H7 (cell line): ENCODE data around the gene CFAP74. TPM values are rescaled to one million over a fixed set of nuclear protein-coding genes. Genes with fewer than 3 reads are reported as not detected.
A peak's percentile ranks its signal among the peaks of the same experiment; 100 is the strongest.

Source experiments
- DNase-seq: peaks from one replicate; pipeline ENCODE4 v3.0.0; 2012
- H3K27me3 ChIP-seq: 2 replicates; pipeline ENCODE4 v1.6.0; 2011; ENCODE audit warnings: mild to moderate bottlenecking, low read length; ENCODE audit not compliant: control insufficient read depth, insufficient read depth
- H3K36me3 ChIP-seq: replicated peaks from 2 replicates; pipeline ENCODE4 v1.5.1; 2011; ENCODE audit warnings: low read length; ENCODE audit not compliant: control insufficient read depth, insufficient read depth
- H3K4me3 ChIP-seq: 2 replicates; pipeline ENCODE4 v1.5.1; 2011; ENCODE audit warnings: low read depth, mild to moderate bottlenecking, control low read depth, low read length, moderate library complexity; ENCODE audit not compliant: insufficient read depth
- total RNA-seq: library from RNA; depleted of rRNA; stranded (reverse); fragments of >200 nt; shearing (Covaris generic); gene quantifications from 2 replicates; pipeline ENCODE4 v1.2.3, GENCODE V29; 2014

Gene CFAP74
- total RNA-seq, 1 experiment from 2014 or later: not detected

DNA sequence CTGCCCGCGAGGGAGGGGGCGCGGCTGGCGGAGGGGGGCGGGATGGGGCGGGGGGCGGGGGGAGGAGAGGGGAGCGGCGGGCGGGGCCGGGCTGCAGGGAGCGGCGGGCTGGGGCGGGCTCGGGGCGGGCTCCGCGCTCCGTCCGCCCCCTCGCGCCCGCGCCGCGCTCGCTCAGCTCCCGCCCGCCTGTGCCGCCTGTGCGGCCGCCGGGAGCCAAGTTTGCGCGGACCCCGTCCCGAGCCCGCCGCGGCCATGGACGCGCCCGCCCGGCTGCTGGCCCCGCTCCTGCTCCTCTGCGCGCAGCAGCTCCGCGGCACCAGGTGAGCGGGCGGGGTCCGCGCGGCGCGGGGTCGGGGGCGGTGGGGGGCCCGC, 15.6 kb upstream of the CFAP74 start, which contains the start of gene GABRD:
Gene GABRD, plus strand, starts transcription at position 174 of the 372 bp plus-strand sequence. Its CDS starts 79 bp downstream, at position 253.
- DNase-seq: peak; percentile 98
- Histone ChIP-seq H3K27me3 (peaks cover 22% of the 10 kb centered on the region), H3K36me3 (no peaks in the 10 kb centered on the region), H3K4me3 (peak within 1 kb of the TSS; percentile 55)

DNA sequence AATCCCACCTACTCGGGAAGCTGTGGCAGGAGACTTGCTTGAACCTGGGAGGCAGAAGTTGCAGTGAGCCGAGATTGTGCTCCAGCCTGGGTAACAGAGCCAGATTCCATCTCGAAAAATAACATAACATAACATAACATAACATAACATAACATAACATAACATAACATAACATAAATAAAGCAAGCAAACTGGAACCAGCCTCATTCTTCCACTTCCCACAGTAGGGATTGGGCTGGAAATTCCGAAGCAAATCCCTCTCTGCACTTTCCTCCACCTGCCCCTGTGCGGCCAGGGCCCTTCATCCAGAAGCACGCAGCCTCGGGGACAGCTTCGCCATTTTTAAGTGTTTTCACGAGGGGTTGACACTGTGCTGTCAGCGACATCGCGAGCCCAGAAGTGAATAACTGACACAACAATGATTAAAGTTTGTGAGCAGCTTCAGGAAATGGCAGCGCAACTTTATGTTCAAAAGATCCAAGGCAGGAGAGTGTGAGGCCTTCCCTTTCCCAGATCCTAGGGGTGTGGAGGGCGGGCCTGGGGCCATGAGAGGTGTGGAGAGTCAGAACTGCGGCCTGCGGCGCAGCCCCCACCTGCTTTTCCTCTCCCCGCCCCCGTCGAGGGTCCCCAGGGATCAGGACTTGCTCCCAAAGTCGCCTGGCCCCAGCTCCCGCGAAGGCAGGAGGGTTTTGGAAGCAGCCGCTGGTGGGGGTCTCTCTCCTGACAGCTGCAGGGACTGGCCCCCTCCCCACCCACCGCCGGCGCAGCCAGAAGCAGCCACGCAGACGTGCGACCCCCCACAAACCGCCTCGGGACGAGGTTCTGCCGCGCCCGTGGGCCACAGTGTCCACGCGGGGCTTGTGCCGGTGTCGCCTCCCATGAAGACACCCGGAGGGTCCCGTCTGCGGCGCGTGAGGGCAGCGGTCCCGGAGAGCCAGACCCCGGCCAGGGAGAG, 14.9 kb upstream of the CFAP74 start:
- no peaks in the 10 kb centered on the region for H3K36me3 ChIP-seq
- peak; percentile 85 for DNase-seq
- H3K4me3 ChIP-seq: peak overlapping the region; percentile 55
- H3K27me3 ChIP-seq: peaks cover 22% of the 10 kb centered on the region

DNA sequence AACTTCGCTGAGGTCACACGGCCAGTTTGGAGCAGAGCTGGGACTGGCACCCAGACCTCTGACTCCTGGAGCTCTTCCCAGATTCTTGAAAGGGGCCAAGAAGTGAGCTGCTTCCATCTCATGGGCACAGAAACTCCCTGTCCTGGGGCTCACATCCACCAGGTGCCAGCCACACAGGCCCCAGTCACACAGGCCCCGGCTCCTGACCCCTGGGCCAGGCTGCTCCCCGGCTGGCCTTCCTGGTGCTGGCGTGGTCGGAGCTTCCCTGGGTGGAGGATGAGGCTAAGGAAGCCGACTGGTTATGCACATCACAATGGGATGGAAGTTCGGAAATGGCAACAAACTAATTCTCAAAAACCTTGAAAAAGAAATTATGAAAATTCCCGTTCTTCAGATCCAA, 12.5 kb upstream of the CFAP74 start:
- peak; percentile 36 for DNase-seq
- Histone ChIP-seq H3K27me3 (peaks cover 20% of the 10 kb centered on the region), H3K36me3 (no peaks in the 10 kb centered on the region), H3K4me3 (no peak overlapping the region)

DNA sequence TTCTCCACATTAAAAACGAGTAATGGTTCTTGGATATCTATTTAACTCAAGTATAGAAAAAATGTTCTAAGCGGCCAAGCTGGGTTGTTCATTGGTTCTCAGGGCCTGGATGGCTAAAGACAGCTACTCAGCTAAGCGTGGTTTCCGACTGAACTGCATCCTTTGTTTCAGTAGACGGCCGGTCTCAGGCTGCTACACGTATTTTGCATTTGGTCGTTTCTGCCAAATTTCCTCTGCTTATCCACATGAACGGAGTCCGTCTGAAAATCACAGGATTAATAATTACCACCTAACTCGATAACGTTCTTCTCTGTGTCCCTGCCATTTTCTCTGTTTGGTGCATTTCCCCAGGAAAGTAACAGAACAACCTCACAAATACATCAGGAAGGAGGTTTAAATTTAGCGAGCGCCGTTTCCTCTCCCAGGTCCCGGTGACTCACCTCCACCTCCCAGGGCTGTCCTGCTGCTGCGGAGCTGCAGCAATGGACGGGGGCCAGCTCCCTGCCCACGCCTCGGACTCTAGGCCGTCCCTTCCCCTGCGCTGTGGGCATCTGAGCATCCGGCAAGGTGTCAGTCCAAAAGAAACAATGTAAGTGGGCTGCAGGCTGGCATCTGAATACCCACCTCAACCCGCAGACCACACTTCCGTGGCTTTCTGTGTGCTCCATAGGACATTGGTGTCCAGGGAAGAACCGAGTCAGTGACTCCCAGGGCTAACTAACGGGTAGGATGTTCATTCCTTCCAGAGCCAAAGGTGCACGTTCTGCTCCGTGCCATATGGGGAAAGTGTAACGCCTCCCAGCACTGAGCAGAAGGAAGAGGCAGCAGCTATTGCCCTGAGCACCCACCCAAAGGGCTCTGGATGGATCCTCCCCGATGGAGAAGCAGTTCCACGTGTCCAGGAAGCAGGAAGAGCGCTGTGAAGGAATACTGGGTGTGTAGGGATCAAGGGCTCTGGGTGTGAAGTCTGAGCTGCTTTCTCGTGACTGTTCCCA, 11.5 kb upstream of the CFAP74 start:
- Histone ChIP-seq H3K27me3 (peaks cover 11% of the 10 kb centered on the region), H3K4me3 (no peak overlapping the region), H3K36me3 (no peaks in the 10 kb centered on the region)
- DNase-seq: peak; percentile 58

DNA sequence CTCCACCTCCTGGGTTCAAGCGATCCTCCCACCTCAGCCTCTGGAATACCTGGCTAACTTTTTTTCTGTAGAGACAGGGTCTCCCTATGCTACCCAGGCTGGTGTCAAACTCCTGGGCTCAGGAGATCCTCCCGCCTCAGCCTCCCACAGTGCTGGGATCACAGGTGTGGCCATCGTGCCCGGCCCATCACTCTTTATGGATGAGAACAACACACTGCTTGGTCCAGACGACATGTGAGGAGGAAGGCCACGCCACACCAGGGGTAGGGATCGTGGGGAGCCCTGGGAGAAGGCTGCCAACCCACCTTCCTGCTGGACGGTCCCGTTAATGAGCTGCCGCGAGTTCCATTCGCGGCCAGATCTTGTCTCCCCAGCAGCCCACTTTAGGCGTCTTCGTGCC, 10.6 kb upstream of the CFAP74 start:
- Histone ChIP-seq H3K4me3 (no peak overlapping the region), H3K36me3 (no peaks in the 10 kb centered on the region), H3K27me3 (peaks cover 6% of the 10 kb centered on the region; the same call in 1 of the 2 replicates)
- DNase-seq: peak; percentile 39

DNA sequence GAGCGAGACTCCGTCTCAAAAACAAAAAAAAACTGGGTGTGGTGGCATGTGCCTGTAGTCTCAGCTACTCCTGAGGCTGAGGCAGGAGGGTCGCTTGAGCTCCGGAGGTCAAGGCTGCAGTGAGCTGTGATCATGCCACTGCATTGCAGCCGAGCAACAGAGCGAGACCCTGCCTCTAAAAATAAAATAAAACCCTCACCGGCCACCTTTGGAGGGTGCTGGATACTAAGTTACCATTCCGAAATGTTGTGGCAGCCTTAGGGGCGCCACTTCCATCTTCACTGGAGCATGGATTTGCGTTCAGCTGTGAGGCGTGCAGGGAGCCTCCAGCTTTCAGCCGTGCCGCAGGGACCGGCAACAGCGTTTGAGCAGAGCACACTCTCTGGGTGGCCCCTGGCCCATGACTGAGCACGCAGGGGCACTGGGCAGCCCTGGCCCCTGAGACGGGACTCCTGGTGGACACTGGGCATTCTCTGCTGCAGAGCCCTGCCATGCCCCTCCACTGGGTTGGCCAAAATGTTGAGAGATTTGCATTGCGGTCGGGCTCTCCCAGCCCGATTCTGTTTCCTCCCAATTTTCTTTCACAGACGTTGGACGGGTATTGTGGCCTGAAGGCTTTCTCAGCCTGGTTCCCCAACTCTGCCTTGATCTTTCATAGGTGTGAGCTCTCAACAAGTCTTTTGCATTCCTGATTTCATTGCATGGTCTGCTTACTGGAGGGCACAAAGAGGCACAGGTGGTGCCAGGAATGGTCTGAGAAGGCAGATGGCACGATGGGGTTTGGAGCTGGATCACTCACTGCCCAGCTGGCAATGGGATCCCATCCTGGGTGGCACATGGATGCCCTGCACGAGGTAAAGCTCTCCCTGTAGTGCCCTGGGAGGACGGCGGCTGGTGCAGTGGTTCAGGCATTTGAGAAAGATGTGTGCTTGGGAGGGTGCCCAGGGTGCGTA, 5.8 kb upstream of the CFAP74 start:
- Histone ChIP-seq H3K36me3 (no peaks in the 10 kb centered on the region), H3K27me3 (no peaks in the 10 kb centered on the region), H3K4me3 (no peak overlapping the region)
- DNase-seq: no peak

DNA sequence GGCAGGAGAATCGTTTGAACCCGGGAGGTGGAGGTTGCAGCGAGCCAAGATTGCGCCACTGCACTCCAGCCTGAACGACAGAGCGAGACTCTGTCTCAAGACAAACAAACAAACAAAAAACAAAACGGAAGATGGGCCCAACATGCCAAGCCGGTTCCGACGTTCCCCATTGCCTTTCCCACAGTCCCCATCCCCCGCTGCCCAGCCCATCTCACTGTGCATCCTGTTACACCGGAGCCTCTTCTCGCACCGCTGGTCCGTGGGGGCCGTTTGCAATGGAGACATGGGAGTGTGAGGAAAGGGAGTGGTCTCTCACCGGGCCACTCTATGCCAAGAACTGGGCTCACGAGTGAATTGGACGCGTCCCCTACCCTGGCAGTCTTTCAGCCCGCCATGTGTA, 1.3 kb upstream of the CFAP74 start:
- H3K27me3 ChIP-seq: peaks cover 3% of the 10 kb centered on the region
- H3K36me3 ChIP-seq: no peaks in the 10 kb centered on the region
- DNase-seq: no peak
- H3K4me3 ChIP-seq: no peak overlapping the region

DNA sequence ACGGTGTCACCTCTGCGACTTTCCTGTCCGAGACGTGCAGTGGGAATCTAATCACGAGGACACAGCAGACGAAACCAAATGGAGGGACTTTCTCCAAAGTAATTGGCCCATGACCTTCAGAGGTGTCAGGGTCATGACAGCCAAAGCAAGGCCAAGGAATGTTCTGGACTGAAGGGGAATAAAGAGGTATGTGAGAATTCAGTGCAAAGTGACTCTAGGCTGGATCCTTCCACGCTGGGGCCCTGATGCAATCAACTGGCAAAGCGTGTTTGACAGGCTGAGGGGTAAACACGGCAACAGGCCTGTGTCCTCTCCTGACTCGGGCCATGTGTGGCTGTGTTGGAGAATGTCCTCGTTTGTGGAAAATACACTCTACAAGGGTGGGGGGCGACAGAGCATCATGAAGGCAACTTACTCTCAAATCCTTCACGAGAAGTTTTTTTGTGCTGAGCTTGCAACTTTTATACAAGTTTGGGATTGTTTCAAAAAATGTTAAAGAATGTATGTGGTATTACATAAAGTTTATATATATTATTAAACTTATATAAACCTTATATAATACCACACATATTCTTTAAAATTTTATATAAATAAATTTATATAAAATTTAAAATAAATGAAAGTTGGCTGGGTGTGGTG, 1.7 kb downstream of the CFAP74 start:
- DNase-seq: no peak
- H3K4me3 ChIP-seq: no peak overlapping the region
- peaks cover 3% of the 10 kb centered on the region for H3K27me3 ChIP-seq
- H3K36me3 ChIP-seq: no peaks in the 10 kb centered on the region

DNA sequence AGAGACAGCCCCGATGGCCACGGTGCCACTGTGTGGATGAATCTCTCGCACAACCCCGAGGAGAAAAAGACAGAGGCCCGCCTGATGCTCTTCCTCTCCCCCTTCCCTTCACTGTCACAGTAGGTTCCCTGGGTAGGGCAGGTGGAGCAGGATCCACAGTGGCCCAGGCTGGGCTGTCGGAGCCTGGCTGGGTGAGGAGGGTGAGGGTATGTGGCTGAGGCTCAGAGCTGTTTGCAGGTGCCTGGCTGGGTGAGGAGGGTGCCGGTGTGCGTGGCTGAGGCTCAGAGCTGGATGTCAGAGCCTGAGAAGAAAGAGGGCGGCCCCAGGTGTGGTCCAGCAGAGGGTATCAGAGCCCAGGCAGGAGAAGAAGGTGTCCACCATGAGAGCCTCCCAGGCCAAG, 2.7 kb downstream of the CFAP74 start:
- DNase-seq: no peak

DNA sequence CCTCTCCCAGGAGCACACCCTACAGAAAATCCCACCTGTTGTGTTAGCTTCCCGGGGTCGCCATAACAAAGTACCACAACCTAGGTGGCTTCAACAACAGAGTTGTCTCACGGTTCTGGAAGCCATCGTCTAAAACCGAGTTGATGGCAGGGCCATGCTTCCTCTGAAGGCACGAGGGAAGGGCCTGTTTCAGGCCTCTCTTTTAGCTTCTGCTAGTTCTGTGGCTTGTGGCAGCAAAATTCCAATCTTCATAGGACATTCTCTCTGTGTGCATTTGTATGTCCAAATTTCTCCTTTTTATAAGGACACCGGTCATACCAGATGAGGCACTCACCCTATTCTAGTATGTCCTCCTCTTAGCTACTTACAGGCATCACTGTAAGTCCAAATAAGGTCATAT, 3.2 kb downstream of the CFAP74 start:
- Histone ChIP-seq H3K4me3 (no peak overlapping the region), H3K36me3 (no peaks in the 10 kb centered on the region), H3K27me3 (peaks cover 3% of the 10 kb centered on the region)
- DNase-seq: no peak

More for the DNA sequence above, 2.7 kb downstream of the CFAP74 start:
- H3K27me3 ChIP-seq: peaks cover 3% of the 10 kb centered on the region
- H3K36me3 ChIP-seq: no peaks in the 10 kb centered on the region
- H3K4me3 ChIP-seq: no peak overlapping the region

DNA sequence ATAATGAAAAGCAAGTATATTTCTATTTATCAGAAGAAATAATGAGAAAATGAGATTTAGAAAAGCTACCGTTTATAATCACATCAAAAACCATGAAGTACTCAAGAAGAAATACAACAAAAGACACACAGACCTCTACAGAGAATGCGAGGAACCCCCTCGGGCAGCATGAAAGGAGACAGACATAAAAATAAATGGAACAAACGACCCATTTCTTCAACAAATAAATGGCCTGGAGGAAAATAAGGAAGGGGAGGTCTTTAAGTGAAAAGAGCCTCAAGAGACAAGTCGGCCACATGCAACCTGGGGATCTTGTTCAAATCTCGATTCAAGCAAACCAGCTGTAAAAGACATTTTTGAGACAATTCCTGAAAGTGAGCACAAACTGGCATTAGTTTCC, 6.0 kb downstream of the CFAP74 start:
- DNase-seq: no peak
- H3K27me3 ChIP-seq: no peaks in the 10 kb centered on the region

DNA sequence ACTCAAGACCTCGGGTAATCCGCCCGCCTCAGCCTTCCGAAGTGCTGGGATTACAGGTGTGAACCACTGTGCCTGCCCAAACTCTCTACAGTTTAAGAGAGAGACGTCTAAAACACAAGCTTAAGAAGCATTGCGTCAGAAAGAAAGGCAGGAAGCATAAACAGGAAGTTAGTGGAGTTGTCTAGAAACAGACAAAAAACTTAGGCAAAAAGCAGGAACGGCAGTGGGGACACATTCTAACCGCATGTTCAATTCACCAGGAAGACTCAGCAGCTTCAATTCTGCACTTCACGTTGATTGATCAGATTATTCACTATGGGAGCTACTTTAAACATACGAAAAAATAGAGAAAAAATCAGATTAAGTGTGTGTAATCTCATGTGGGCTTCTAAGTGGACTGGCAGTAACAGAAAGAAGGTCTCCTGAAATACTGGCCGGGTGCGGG, 7.4 kb downstream of the CFAP74 start:
- DNase-seq: no peak
- no peaks in the 10 kb centered on the region for H3K27me3 ChIP-seq
- no peaks in the 10 kb centered on the region for H3K36me3 ChIP-seq
- no peak overlapping the region for H3K4me3 ChIP-seq

More for the DNA sequence above, 6.0 kb downstream of the CFAP74 start:
- H3K4me3 ChIP-seq: no peak overlapping the region
- H3K36me3 ChIP-seq: no peaks in the 10 kb centered on the region

DNA sequence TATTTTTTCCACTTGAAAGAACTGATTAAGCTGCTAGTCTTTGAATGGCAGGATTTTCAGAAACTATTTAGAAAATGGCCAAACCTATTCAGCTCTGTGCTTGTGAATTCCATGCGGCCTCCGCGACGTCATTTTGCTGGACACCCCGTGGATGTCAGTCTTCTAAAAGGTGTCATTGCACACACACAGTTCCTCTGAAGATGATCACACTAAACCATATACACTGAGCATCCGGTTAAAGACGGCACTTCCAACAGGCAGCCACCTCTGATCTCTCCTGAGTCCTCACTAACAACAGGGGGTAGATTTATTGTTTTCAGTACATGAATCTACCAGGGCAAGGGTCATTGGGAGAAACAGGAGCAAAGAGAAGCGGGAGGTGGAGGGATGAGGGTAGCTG, 9.1 kb downstream of the CFAP74 start:
- Histone ChIP-seq H3K36me3 (no peaks in the 10 kb centered on the region), H3K27me3 (no peaks in the 10 kb centered on the region), H3K4me3 (no peak overlapping the region)
- DNase-seq: no peak
